Right atrium auricular region (tissue), 2 donors: ENCODE measurements around the gene OTOGL. TPM values are rescaled to one million over a fixed set of nuclear protein-coding genes. Genes with fewer than 3 reads are reported as not detected.
"Not testable (repeated sequence)": the region's sequence is repeated elsewhere in the genome, so short reads cannot be mapped to it uniquely, and the experiment has no call there.

Source experiments
- DNase-seq: peaks from one replicate; pipeline ENCODE4 v3.0.0-alpha.2; 2019; ENCODE audit warnings: low spot score
- H3K27ac ChIP-seq, 2 donors: fragments of 200-600 bp; sonication (generic); 1 replicate in 1 of 2; 2 replicates in 1 of 2; pipeline ENCODE4 v1.5.1; 2016 to 2019
- H3K27me3 ChIP-seq, 2 donors: fragments of 200-600 bp; sonication (generic); one replicate each; pipeline versions ENCODE4 v1.5.1 to v1.6.0; 2017 to 2019
- H3K36me3 ChIP-seq: fragments of 200-600 bp; sonication (generic); one replicate; pipeline ENCODE4 v1.5.1; 2016
- H3K4me1 ChIP-seq, 2 donors: fragments of 200-600 bp; sonication (generic); one replicate each; pipeline versions ENCODE4 v1.5.1 to v1.6.0; 2017 to 2019
- H3K4me3 ChIP-seq, 2 donors: fragments of 200-600 bp; sonication (generic); 1 replicate in 1 of 2; 2 replicates in 1 of 2; pipeline ENCODE4 v1.5.1; 2017 to 2019; ENCODE audit warnings: mild to moderate bottlenecking in 1 of 2, moderate library complexity in 1 of 2
- H3K9me3 ChIP-seq, 2 donors: fragments of 200-600 bp; sonication (generic); one replicate each; pipeline ENCODE4 v1.5.1; 2019
- CTCF ChIP-seq, 2 donors: fragments of 200-600 bp; sonication (generic); IDR thresholded peaks; one replicate each; pipeline ENCODE4 v1.5.1; 2019; ENCODE audit warnings: antibody characterized with exemption in 2 of 2
- total RNA-seq, 2 donors: library from RNA; depleted of rRNA; stranded (reverse); fragments of >200 nt; gene quantifications; one replicate each; pipeline ENCODE4 v1.1.0, GENCODE V29; 2016

Gene OTOGL
- total RNA-seq, 2 donors from 2014 or later: 7.6 to 10.9 TPM

- Histone ChIP-seq H3K27me3 (no peaks in the 10 kb centered on the region), H3K36me3 (no peaks in the 10 kb centered on the region), H3K4me3 (no peak overlapping the region), H3K27ac (no peak overlapping the region), H3K4me1 (peaks cover 0 to 11% of the 10 kb centered on the region in 2 donors), H3K9me3 (no peaks in the 10 kb centered on the region)
- DNase-seq: no peak
- no peak for TF ChIP-seq CTCF (IDR thresholded peaks at IDR 0.05)
Observed at GRCh38 chr12:80208071-80208470, 108.7 kb downstream of the OTOGL start.

GRCh38 chr12:80211671-80212070 lies 112.3 kb downstream of the OTOGL start:
- no peaks in the 10 kb centered on the region for H3K27me3 ChIP-seq
- H3K9me3 ChIP-seq: no peaks in the 10 kb centered on the region
- DNase-seq: no peak
- no peak overlapping the region for H3K27ac ChIP-seq
- H3K4me1 ChIP-seq: peaks cover 0 to 16% of the 10 kb centered on the region in 2 donors
- no peaks in the 10 kb centered on the region for H3K36me3 ChIP-seq
- H3K4me3 ChIP-seq: no peak overlapping the region
- TF ChIP-seq CTCF (IDR thresholded peaks at IDR 0.05): no peak

- no peak overlapping the region for H3K4me3 ChIP-seq
- H3K27ac ChIP-seq: no peak overlapping the region
- TF ChIP-seq CTCF (IDR thresholded peaks at IDR 0.05): no peak
- H3K9me3 ChIP-seq: no peaks in the 10 kb centered on the region
- no peak for DNase-seq
- peaks cover 0 to 10% of the 10 kb centered on the region in 2 donors for H3K4me1 ChIP-seq
- no peaks in the 10 kb centered on the region for H3K36me3 ChIP-seq
- H3K27me3 ChIP-seq: no peaks in the 10 kb centered on the region
Observed at GRCh38 chr12:80212938-80213645, 113.8 kb downstream of the OTOGL start.

- H3K27ac ChIP-seq: no peak overlapping the region
- no peaks in the 10 kb centered on the region for H3K9me3 ChIP-seq
- H3K36me3 ChIP-seq: no peaks in the 10 kb centered on the region
- no peak overlapping the region for H3K4me3 ChIP-seq
- H3K4me1 ChIP-seq: peaks cover 0 to 10% of the 10 kb centered on the region in 2 donors
- no peak for TF ChIP-seq CTCF (IDR thresholded peaks at IDR 0.05)
- no peak for DNase-seq
- no peaks in the 10 kb centered on the region for H3K27me3 ChIP-seq
Observed at GRCh38 chr12:80213871-80214270, 114.5 kb downstream of the OTOGL start.

- no peak for DNase-seq
- Histone ChIP-seq H3K9me3 (no peaks in the 10 kb centered on the region), H3K27ac (peak overlapping the region; percentile 17 to 72), H3K4me3 (peak overlapping the region; percentile 18 to 30), H3K36me3 (no peaks in the 10 kb centered on the region), H3K4me1 (peaks cover 0 to 10% of the 10 kb centered on the region in 2 donors), H3K27me3 (no peaks in the 10 kb centered on the region)
- no peak for TF ChIP-seq CTCF (IDR thresholded peaks at IDR 0.05)
Observed at GRCh38 chr12:80217011-80217535, 117.7 kb downstream of the OTOGL start.

- peak overlapping the region; percentile 10 to 72 for H3K27ac ChIP-seq
- DNase-seq, H3K36me3 ChIP-seq, H3K27me3 ChIP-seq, H3K4me1 ChIP-seq, H3K4me3 ChIP-seq, H3K9me3 ChIP-seq: not testable (repeated sequence)
Observed at GRCh38 chr12:80218925-80219324, 119.6 kb downstream of the OTOGL start.
